Measurements from ENCODE around the gene ONECUT2.

The ONECUT2 gene

DNA sequence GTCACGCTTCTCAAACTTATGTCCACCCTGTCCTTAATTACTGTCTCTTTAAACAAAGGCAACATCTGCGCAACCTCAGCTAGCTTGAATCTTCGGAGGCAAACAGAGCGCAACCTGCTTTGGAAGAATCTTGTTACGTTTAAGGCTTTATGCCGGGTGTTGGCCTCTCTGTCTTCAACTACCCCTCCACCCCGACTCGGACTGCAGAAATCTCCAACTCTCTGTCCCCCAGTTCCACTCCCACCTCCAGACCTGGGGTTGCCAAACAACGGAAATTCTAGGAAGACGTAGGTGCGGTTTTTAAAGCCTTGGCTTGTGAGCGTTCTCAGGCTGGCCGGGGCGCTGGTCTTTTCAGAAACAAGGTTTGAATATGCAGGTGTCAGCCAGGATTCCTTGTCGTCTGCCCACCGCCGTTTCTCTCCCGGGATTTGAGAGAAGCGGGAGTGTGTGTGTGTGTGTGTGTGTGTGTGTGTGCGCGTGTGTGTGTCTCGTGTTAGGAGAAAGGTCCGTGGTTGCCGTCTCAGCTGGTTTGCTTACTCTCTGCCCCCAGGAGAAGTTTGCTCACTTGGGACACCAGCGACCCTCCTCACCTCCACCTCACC, 1.1 kb upstream of the ONECUT2 start:
- TF ChIP-seq CTCF (IDR thresholded peaks at IDR 0.05) = no peak

GRCh38 chr18:57435846-57436190, 644 bp downstream of the ONECUT2 start:
- no peak for TF ChIP-seq CTCF (IDR thresholded peaks at IDR 0.05)

GRCh38 chr18:57436191-57436964, 1.2 kb downstream of the ONECUT2 start:
- no peak for TF ChIP-seq CTCF (IDR thresholded peaks at IDR 0.05)

DNA sequence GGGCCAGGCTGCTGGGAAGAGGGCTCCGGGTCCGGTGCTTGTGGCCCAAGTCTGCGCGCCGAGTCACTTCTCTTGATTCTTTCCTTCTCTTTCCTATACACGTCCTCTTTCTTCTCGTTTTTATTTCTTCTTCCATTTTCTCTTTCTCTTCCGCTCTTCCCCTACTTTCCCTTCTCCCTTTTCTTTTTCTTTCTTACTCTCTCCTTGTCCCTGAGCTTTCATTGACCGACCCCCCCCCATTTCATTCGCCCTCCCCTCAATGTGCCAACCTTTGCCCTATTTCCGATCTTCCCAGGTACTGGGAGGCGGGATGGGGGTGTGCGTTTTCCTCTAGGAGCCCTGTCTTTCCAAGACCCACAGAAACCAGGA, 1.8 kb downstream of the ONECUT2 start:
- no peak for TF ChIP-seq CTCF (IDR thresholded peaks at IDR 0.05)

GRCh38 chr18:57437402-57437765, 2.2 kb downstream of the ONECUT2 start:
- TF ChIP-seq CTCF (IDR thresholded peaks at IDR 0.05) = no peak

GRCh38 chr18:57437766-57438671, 2.8 kb downstream of the ONECUT2 start:
- peak; percentile 79 for TF ChIP-seq CTCF (IDR thresholded peaks at IDR 0.05)

DNA sequence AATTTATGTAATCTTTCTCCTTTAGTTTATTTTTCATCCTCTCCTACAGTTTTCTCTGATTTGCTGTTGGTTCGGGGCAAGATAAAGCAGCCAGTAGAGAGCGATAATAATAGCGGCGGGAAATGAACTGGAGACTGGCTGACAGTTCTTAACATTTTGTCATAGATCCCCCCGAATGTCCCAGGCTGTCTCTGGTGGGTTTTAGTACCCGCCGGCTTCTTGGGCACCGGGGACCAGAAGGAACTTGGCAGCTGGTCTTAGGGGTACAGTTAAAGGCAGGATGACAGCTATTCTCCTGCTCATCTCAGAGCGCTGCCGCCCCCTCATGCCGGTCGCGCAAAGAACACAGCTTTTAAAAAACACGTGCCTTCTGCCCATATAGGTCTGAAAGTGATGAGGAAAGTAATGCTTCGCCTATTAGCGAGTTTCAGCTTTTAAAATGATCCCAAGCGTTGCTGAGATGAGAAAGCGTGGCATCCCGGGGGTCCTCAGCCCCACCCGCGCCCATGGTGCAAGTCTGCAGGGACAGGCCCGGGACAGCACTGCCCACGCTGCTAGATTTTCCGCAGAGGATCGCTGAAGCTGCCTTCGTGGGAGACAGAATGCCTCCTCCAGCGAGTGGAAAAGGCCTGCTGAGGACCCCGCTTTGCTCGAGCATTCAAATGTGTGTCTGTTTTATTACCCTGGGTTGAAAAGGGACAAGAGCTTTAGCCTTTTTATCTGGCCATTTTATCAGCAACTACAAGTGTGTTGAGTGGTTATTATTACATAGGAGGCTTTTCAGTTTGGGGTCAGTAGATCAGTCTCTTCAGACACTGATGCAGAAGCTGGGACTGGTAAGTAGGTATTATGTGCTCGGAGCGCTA, 3.8 kb downstream of the ONECUT2 start:
- TF ChIP-seq CTCF (IDR thresholded peaks at IDR 0.05) = peak; percentile 18; the same call in 1 of the 2 replicates

All from LNCAP (cell line).